HG03097 (cell line): Measurements from ENCODE around the gene NIN.

ENCODE experiments used
- ATAC-seq: cut with Tn5 transposase; IDR thresholded peaks from one replicate; pipeline ENCODE4 v1.9.1; 2021; ENCODE audit not compliant: unreplicated experiment, low FRiP score

The NIN gene

GRCh38 chr14:50844391-50844790 is 13.4 kb upstream of the NIN start:
- no peak for ATAC-seq

DNA sequence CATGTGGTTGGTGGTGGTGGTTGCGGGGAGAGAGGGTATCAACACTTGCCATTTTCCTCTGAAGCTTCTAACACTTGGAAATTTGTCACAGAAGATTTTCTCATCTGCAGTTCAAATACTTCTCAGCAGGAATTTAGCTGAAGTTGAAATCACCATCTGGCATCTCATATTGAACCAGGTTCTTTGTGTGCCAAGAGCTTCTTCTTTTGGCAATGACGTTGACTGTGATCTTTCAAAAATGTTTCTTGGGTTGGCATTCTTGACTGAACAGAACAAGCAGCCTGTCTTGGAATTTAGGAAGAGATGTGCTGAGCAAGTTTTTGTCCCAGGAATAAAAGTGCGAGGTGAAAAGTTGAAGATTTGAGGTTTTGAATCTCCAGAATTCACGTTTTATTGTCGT is 8.7 kb upstream of the NIN start:
- no peak for ATAC-seq

DNA sequence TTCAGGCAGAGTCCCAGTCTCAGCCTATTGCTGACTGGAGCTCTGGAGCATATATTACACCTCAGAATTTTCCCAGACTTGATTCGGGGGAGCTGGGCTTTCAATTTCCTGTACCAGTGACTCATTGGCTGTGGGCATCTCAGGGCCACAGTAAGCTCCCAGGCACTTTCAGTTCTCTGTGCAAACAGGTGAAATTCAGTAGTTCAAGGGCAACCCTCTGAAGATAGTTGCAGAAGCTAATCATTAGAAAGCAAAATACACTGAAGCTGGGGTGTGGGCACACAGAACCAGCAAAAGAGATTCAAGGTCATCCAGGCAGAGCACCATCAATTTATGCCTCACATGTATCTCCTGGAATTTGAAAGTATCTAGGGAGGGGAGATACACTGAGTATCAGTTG is 8.1 kb upstream of the NIN start:
- no peak for ATAC-seq

GRCh38 chr14:50837850-50838470 is 7.0 kb upstream of the NIN start:
- ATAC-seq: no peak

DNA sequence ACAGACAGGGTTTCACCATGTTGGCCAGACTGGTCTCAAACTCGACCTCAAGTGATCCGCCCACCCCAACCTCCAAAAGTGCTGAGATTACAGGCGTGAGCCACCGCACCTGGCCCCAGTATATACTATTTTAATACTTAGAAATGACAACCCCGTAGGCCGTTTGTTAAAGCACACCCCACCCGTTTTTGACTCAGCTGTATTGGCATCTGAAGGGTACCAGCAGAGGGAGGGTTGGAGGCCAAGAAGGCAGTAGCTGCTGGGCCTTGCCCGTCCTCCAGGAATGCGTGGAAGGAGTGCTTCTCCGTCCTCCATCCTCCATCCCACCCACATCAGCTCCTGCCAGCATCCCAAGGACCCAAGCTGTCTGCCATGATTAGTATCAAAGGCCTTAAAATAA is 6.3 kb upstream of the NIN start:
- no peak for ATAC-seq

GRCh38 chr14:50836515-50836914 is 5.6 kb upstream of the NIN start:
- no peak for ATAC-seq

- ATAC-seq: no peak
Observed at GRCh38 chr14:50835280-50835679, 4.3 kb upstream of the NIN start.

DNA sequence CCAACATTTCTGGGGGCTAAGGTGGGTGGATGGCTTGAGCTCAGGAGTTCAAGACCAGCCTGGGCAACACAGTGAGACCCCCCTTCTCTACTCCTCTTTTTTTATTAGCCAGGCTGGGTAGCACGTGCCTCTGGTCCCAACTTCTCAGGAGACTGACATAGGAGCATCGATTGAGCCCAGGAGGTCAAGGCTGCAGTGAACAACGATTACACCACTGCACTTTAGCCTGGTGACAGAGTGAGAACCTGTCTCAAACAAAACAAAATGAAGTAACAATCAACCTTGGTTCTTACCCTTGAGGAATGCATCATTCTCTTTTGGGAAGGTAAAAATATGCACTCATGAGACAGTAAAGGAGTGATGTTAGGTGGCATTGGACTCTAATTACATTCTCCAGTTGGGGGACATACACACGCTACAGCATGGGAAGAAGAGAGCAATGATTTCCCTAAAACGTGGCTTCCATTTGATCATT is 3.9 kb upstream of the NIN start:
- ATAC-seq: no peak

GRCh38 chr14:50832935-50833630 is 2.1 kb upstream of the NIN start:
- ATAC-seq: no peak

- peak; percentile 3 for ATAC-seq
Observed at GRCh38 chr14:50831726-50832168, 785 bp upstream of the NIN start.

DNA sequence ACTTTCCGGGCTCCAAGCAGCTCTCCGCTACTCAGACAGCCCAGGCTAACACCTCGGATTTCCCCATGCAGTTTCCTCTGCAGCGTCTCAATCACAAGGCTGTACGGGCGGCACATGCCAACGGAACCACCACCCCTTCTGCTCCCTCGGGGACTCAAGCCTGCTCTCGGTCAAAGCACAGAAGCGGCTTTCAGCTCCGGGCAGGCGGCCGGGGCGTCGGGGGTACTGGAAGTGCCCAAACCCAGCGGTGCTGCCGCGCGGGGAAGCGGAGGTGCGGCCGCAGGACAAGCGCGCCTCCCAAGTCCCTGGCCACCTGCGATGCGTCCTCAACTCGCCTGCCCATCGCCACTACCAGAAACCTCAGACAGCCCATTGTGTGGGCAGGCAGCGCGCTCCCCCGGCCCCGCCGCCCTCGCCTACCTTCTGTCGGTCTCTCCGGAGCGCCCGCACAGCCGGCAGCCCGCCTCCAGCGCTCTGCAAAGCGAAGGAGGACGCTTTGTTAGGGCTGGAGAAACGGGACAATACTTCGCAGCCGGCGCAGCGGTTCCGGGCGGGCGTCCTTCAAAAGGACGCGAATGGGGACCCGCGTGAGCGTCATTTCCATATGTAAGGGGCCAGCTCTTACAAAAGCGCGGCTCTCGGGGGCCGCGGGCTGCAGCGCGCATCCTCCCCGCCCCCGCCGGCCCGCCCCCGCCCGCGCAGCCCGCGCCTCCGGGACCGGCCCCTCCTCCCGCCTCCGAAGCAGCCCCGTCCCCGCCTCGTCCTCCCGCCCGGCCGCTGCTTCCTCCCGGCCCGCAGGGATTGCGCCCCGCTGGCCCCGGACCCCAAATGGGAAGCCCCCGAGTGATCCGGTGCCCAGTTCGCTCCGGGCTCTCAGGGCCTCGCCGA is 674 bp downstream of the NIN start:
- peak; percentile 33 for ATAC-seq

DNA sequence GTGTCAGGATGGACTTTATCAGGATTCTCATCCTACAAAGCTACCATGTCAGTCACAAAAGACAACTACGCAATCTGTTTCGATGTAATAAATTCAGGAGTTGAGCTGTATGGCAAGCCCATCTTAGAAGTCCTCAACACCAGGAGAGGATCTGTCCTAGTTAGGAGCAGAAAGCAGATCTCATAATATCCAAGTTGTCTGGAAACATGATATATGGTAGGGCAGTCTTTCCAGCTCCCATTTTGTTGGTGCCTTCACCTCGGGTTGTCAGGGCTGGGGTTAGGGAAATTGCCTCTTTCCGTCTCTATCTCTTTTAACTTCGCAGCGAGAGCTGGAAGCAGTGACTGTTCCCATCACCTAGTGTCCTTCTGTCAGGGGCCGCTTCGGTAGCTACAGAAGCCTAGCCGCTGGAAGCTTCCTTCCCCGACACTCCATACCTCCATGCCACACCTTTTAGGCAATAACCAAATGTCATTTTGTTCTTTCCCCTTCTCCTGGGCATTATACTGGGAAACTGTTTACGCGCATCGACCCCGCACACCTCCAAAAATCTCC is 1.4 kb downstream of the NIN start:
- no peak for ATAC-seq

GRCh38 chr14:50828721-50829488 is 2.1 kb downstream of the NIN start:
- no peak for ATAC-seq

- ATAC-seq: no peak
Observed at GRCh38 chr14:50826681-50827080, 4.3 kb downstream of the NIN start.

DNA sequence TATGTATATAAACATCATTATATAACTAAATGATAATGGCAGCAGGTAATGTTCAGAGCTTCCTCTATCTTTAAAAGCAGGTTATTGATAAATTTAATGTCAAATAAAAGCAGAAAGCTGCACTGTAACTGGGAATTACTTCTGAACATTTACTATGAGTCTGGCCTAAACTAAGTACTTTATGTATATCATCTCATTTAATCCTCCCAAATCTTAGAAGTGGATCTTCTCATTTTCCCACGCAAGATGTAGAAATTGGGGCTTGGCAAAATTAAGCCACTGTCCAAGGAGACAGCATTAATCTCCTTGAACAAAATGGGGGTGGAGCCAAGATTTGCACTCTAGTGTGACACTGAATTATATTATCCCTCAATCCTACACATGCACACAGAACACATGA is 5.7 kb downstream of the NIN start:
- ATAC-seq: no peak

- peak; percentile 79 for ATAC-seq
Observed at GRCh38 chr14:50823762-50824636, 7.0 kb downstream of the NIN start.

DNA sequence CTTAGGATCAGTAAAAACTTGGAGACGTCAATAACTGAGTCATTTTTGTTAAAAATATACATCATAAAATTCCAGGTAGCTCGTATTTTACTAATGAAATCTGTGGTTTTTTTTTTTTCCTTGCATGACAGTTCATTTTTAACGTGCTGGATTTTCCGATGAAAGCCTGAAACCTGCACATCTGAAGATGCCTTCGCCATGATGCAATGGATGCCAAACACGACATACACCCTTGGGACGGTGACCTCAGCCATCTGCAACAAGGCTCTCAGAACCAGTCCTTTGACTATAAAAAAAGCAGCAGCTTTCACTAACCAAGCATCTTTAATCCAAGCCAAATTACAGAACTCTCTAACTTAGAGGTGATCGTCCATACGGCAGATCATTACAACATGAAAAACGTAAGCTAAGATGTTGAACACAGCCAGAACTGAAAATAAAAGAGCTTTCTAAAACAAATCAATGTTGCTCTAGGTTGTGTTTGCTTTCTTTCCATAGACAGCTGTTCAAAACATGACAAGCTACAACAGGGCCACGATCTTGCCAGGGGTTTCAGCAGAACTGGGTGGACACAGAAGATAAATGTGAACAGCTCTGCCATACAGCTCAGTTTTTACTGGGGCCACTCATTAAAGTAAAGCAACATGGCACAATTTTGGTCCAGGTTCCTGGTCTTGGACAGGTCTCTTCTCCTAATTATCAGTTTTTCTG is 7.8 kb downstream of the NIN start:
- no peak for ATAC-seq

DNA sequence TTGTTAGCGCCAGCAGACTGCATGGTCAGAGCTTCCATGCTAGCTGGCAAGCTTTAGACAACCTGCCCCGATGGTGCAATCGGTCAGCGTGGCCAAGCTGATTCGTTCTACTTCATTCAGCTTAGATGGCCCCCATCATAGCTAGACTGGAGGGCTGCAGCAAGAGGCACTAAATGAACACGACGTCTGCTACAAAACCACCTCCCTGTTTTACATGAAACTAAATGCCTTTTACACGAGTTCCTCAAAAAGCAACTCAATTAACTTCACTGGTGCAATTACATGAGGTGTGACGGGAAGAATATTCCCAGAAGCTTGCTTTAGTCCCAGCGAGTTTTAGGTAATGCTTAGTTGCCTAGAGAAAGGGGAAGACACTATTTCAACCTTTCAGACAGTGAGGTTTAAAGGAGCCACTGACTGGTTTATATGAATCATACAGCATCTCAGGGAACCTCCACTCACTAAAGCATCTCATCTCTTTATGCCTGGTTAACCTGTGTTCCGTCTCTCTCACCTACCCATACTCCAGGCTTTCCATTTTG is 8.4 kb downstream of the NIN start:
- ATAC-seq: no peak
